WTC11 (cell line): ENCODE results near the gene OCEL1.

Experiments
- CTCF ChIP-seq: fragments of 200-600 bp; IDR thresholded peaks from 2 replicates; pipeline ENCODE4 v1.8.0; 2022; ENCODE audit warnings: antibody characterized with exemption
- FOXP4 ChIP-seq: sonication (generic); formaldehyde crosslinking; IDR thresholded peaks from 2 replicates; pipeline ENCODE4 v1.8.0; 2022; ENCODE audit warnings: mild to moderate bottlenecking, missing genetic modification reagents
- NR2C2 ChIP-seq: sonication (generic); formaldehyde crosslinking; IDR thresholded peaks from 2 replicates; pipeline ENCODE4 v1.8.0; 2022; ENCODE audit warnings: mild to moderate bottlenecking, missing genetic modification reagents
- RELA ChIP-seq: sonication (generic); formaldehyde crosslinking; IDR thresholded peaks from 2 replicates; pipeline ENCODE4 v1.8.1; 2022; ENCODE audit warnings: missing genetic modification reagents, mild to moderate bottlenecking, borderline replicate concordance
- TF ChIP-seq, protein P1 (sequence below): sonication (generic); formaldehyde crosslinking; IDR thresholded peaks from 2 replicates; pipeline ENCODE4 v1.8.1; 2023; ENCODE audit warnings: mild to moderate bottlenecking, moderate library complexity, missing genetic modification reagents

GRCh38 chr19:17178291-17178690, 47.7 kb upstream of the OCEL1 start:
- TF ChIP-seq FOXP4 (CRISPR knock-in tag) = no peak
- no peak for TF ChIP-seq CTCF
- no peak for TF ChIP-seq NR2C2
- TF ChIP-seq RELA = no peak
- TF ChIP-seq, protein P1, sequence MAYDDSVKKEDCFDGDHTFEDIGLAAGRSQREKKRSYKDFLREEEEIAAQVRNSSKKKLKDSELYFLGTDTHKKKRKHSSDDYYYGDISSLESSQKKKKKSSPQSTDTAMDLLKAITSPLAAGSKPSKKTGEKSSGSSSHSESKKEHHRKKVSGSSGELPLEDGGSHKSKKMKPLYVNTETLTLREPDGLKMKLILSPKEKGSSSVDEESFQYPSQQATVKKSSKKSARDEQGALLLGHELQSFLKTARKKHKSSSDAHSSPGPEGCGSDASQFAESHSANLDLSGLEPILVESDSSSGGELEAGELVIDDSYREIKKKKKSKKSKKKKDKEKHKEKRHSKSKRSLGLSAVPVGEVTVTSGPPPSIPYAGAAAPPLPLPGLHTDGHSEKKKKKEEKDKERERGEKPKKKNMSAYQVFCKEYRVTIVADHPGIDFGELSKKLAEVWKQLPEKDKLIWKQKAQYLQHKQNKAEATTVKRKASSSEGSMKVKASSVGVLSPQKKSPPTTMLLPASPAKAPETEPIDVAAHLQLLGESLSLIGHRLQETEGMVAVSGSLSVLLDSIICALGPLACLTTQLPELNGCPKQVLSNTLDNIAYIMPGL (CRISPR knock-in tag) = no peak
